ENCODE measurements around the gene NEGR1.

- TF ChIP-seq, protein P1, sequence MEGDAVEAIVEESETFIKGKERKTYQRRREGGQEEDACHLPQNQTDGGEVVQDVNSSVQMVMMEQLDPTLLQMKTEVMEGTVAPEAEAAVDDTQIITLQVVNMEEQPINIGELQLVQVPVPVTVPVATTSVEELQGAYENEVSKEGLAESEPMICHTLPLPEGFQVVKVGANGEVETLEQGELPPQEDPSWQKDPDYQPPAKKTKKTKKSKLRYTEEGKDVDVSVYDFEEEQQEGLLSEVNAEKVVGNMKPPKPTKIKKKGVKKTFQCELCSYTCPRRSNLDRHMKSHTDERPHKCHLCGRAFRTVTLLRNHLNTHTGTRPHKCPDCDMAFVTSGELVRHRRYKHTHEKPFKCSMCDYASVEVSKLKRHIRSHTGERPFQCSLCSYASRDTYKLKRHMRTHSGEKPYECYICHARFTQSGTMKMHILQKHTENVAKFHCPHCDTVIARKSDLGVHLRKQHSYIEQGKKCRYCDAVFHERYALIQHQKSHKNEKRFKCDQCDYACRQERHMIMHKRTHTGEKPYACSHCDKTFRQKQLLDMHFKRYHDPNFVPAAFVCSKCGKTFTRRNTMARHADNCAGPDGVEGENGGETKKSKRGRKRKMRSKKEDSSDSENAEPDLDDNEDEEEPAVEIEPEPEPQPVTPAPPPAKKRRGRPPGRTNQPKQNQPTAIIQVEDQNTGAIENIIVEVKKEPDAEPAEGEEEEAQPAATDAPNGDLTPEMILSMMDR (IDR thresholded peaks at IDR 0.05; ENCODE audit: low read depth, low read length) = no peak
- TF ChIP-seq POLR2A (IDR thresholded peaks at IDR 0.05; ENCODE audit: extremely low read depth, insufficient read length) = no peak
- no peak for TF ChIP-seq MYC (IDR thresholded peaks at IDR 0.05; ENCODE audit: low read depth, low read length)
Measured at GRCh38 chr1:71869326-71869725, 413.0 kb downstream of the NEGR1 start.

Data from NB4 (cell line).